ENCODE results near the gene ARMC7. TPM values are rescaled to one million over a fixed set of nuclear protein-coding genes. Genes with fewer than 3 reads are reported as not detected.

Gene ARMC7
- total and polyA plus RNA-seq, 2 of the 13 experiments (the other 11 are each of a cell fraction or from before 2014, with no cell fraction given), result 3.9 to 4.2 TPM

DNA sequence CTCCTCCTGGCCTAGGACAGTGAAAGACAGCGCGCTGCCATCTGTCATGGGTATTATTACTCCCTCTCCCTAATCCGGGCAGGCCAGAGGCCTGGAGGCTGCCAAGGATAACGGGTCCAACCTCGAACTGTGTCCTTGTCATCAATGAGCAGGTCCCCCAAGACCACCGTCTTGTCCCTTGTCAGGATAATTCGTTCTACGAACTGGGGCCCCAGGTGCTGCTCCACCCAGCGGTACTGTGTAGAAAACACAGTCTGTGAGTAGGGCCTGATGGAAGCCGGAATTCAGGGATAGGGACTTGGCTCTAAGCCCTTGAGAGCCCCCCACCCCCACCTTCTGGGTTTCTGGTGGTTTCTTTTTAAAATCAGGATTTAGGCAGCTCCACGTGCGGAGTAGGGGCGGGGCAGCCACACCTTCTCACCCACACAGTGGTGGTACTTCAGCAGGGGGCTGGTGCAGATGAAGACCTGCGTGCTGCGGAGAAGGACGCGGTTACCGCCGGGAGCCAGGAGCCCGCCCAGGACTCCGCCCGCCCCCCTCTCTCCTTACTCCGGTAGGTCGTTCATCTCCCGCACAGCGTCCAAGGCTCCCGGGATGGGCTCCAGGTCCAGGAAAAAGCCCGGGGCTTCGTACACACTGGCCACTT is 21.0 kb downstream of the ARMC7 start (continued):
- TF ChIP-seq ZNF891 (CRISPR knock-in tag; IDR thresholded peaks at IDR 0.05) (peak; percentile 43; the same call in 1 of the 2 replicates), ZNF546 (CRISPR knock-in tag; conservative IDR thresholded peaks at IDR 0.05) (no peak), ZBTB8A (CRISPR knock-in tag; IDR thresholded peaks at IDR 0.05; ENCODE audit: borderline replicate concordance, low read depth) (no peak), RAD21 (CRISPR knock-in tag; IDR thresholded peaks at IDR 0.05) (peak; percentile 42), PITX1 (CRISPR knock-in tag; IDR thresholded peaks at IDR 0.05) (0 out of 2 replicates have a peak, but pooled peaks have one; percentile 15), ZNF549 (CRISPR knock-in tag; IDR thresholded peaks at IDR 0.05) (no peak), ZBTB42 (CRISPR knock-in tag; IDR thresholded peaks at IDR 0.05) (no peak), MTA3 (CRISPR knock-in tag; IDR thresholded peaks at IDR 0.05) (no peak), ZNF317 (CRISPR knock-in tag; IDR thresholded peaks at IDR 0.05) (no peak)
- TF ChIP-seq, protein P1, sequence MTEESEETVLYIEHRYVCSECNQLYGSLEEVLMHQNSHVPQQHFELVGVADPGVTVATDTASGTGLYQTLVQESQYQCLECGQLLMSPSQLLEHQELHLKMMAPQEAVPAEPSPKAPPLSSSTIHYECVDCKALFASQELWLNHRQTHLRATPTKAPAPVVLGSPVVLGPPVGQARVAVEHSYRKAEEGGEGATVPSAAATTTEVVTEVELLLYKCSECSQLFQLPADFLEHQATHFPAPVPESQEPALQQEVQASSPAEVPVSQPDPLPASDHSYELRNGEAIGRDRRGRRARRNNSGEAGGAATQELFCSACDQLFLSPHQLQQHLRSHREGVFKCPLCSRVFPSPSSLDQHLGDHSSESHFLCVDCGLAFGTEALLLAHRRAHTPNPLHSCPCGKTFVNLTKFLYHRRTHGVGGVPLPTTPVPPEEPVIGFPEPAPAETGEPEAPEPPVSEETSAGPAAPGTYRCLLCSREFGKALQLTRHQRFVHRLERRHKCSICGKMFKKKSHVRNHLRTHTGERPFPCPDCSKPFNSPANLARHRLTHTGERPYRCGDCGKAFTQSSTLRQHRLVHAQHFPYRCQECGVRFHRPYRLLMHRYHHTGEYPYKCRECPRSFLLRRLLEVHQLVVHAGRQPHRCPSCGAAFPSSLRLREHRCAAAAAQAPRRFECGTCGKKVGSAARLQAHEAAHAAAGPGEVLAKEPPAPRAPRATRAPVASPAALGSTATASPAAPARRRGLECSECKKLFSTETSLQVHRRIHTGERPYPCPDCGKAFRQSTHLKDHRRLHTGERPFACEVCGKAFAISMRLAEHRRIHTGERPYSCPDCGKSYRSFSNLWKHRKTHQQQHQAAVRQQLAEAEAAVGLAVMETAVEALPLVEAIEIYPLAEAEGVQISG (CRISPR knock-in tag; IDR thresholded peaks at IDR 0.05), result no peak
- TF ChIP-seq, protein P2, sequence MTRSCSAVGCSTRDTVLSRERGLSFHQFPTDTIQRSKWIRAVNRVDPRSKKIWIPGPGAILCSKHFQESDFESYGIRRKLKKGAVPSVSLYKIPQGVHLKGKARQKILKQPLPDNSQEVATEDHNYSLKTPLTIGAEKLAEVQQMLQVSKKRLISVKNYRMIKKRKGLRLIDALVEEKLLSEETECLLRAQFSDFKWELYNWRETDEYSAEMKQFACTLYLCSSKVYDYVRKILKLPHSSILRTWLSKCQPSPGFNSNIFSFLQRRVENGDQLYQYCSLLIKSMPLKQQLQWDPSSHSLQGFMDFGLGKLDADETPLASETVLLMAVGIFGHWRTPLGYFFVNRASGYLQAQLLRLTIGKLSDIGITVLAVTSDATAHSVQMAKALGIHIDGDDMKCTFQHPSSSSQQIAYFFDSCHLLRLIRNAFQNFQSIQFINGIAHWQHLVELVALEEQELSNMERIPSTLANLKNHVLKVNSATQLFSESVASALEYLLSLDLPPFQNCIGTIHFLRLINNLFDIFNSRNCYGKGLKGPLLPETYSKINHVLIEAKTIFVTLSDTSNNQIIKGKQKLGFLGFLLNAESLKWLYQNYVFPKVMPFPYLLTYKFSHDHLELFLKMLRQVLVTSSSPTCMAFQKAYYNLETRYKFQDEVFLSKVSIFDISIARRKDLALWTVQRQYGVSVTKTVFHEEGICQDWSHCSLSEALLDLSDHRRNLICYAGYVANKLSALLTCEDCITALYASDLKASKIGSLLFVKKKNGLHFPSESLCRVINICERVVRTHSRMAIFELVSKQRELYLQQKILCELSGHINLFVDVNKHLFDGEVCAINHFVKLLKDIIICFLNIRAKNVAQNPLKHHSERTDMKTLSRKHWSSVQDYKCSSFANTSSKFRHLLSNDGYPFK (CRISPR knock-in tag; IDR thresholded peaks at IDR 0.05; ENCODE audit: borderline replicate concordance), result 0 out of 2 replicates have a peak, but pooled peaks have one; percentile 8
